ENCODE results near the gene ZNF716. TPM values are rescaled to one million over a fixed set of nuclear protein-coding genes. Genes with fewer than 3 reads are reported as not detected.

The ZNF716 gene
- total RNA-seq, 1 experiment from 2014 or later, result not detected

GRCh38 chr7:57423768-57424167 lies 26.2 kb upstream of the ZNF716 start:
- Histone ChIP-seq H3K9me2 (replicated peaks; ENCODE audit: insufficient read depth, low read length) (no peaks in the 10 kb centered on the region), H2AFZ (ENCODE audit: low read length) (no peak overlapping the region)

GRCh38 chr7:57424515-57425238 lies 25.3 kb upstream of the ZNF716 start:
- Histone ChIP-seq H3K9me3 (ENCODE audit: low read length) (peaks cover 12% of the 10 kb centered on the region), H3K4me1 (ENCODE audit: low read length) (no peaks in the 10 kb centered on the region), H4K20me1 (ENCODE audit: insufficient read depth, low read depth, low read length) (no peaks in the 10 kb centered on the region), H3K36me3 (ENCODE audit: insufficient read depth, low read length) (no peaks in the 10 kb centered on the region), H2AFZ (ENCODE audit: low read length) (no peak overlapping the region), H3K27me3 (ENCODE audit: low read length) (no peaks in the 10 kb centered on the region), H3K9ac (ENCODE audit: low read length) (no peak overlapping the region), H3K4me3 (ENCODE audit: low read length) (no peak overlapping the region), H3K4me2 (ENCODE audit: low read depth, low read length, poor library complexity, severe bottlenecking) (no peak overlapping the region), H3K27ac (ENCODE audit: low read length) (no peak overlapping the region), H3K9me2 (replicated peaks; ENCODE audit: insufficient read depth, low read length) (no peaks in the 10 kb centered on the region), H3K79me2 (ENCODE audit: low read length) (no peaks in the 10 kb centered on the region)
- no peak for DNase-seq

More at GRCh38 chr7:57423768-57424167, 26.2 kb upstream of the ZNF716 start:
- Histone ChIP-seq H3K36me3 (ENCODE audit: insufficient read depth, low read length) (no peaks in the 10 kb centered on the region), H3K9me3 (ENCODE audit: low read length) (peaks cover 12% of the 10 kb centered on the region), H3K27ac (ENCODE audit: low read length) (no peak overlapping the region), H3K4me1 (ENCODE audit: low read length) (no peaks in the 10 kb centered on the region), H3K79me2 (ENCODE audit: low read length) (no peaks in the 10 kb centered on the region), H3K4me3 (ENCODE audit: low read length) (no peak overlapping the region), H3K4me2 (ENCODE audit: low read depth, low read length, poor library complexity, severe bottlenecking) (no peak overlapping the region), H4K20me1 (ENCODE audit: insufficient read depth, low read depth, low read length) (no peaks in the 10 kb centered on the region), H3K9ac (ENCODE audit: low read length) (no peak overlapping the region), H3K27me3 (ENCODE audit: low read length) (no peaks in the 10 kb centered on the region)
- DNase-seq, result no peak

GRCh38 chr7:57425239-57425944 lies 24.6 kb upstream of the ZNF716 start:
- no peaks in the 10 kb centered on the region for H3K4me1 ChIP-seq (ENCODE audit: low read length)
- no peak for DNase-seq
- no peaks in the 10 kb centered on the region for H3K9me2 ChIP-seq (replicated peaks; ENCODE audit: insufficient read depth, low read length)

DNA sequence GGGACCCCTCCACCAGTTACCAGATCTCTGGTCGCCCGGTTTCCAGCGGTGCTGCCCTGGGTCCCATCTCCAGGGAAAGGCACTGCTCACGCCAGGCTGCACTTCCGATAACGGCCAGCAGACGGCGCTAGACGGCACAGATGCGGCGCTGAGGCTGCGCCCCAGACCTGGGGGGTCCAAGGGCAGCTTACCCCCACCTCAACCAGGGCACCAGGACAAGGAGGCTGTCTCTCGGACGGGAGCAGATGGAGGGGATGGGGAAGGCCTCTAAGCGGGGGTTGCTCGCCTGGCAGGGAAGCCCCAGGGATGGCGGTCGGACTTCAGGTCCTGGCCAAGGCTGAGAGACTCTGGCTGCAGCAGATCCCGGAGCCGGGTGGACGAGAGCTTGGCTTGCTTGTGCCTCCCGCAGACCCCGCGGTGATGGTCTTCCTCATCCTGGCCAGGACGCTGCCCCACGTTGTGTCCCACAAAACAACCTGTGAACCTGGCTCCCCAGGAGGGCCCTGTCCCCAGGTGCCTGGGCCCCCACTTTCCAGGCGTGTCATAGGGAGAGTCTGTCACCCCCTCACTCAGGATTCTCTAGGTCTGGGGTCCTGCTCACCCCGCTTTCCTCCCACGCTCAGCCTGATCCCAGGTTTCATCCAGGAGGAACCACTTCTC lies 23.9 kb upstream of the ZNF716 start:
- Histone ChIP-seq H4K20me1 (ENCODE audit: insufficient read depth, low read depth, low read length) (no peaks in the 10 kb centered on the region), H3K4me1 (ENCODE audit: low read length) (no peaks in the 10 kb centered on the region), H3K36me3 (ENCODE audit: insufficient read depth, low read length) (no peaks in the 10 kb centered on the region), H3K27ac (ENCODE audit: low read length) (no peak overlapping the region), H3K79me2 (ENCODE audit: low read length) (no peaks in the 10 kb centered on the region), H3K4me3 (ENCODE audit: low read length) (no peak overlapping the region), H3K4me2 (ENCODE audit: low read depth, low read length, poor library complexity, severe bottlenecking) (no peak overlapping the region), H3K9me2 (replicated peaks; ENCODE audit: insufficient read depth, low read length) (no peaks in the 10 kb centered on the region), H3K9ac (ENCODE audit: low read length) (no peak overlapping the region), H3K9me3 (ENCODE audit: low read length) (peaks cover 12% of the 10 kb centered on the region), H3K27me3 (ENCODE audit: low read length) (no peaks in the 10 kb centered on the region), H2AFZ (ENCODE audit: low read length) (no peak overlapping the region)
- DNase-seq, result no peak

More at GRCh38 chr7:57425239-57425944, 24.6 kb upstream of the ZNF716 start:
- no peaks in the 10 kb centered on the region for H3K79me2 ChIP-seq (ENCODE audit: low read length)
- no peak overlapping the region for H3K27ac ChIP-seq (ENCODE audit: low read length)
- no peak overlapping the region for H3K9ac ChIP-seq (ENCODE audit: low read length)
- H4K20me1 ChIP-seq (ENCODE audit: insufficient read depth, low read depth, low read length), result no peaks in the 10 kb centered on the region
- H3K36me3 ChIP-seq (ENCODE audit: insufficient read depth, low read length), result no peaks in the 10 kb centered on the region
- no peaks in the 10 kb centered on the region for H3K27me3 ChIP-seq (ENCODE audit: low read length)
- peaks cover 12% of the 10 kb centered on the region for H3K9me3 ChIP-seq (ENCODE audit: low read length)
- no peak overlapping the region for H2AFZ ChIP-seq (ENCODE audit: low read length)
- no peak overlapping the region for H3K4me3 ChIP-seq (ENCODE audit: low read length)
- no peak overlapping the region for H3K4me2 ChIP-seq (ENCODE audit: low read depth, low read length, poor library complexity, severe bottlenecking)

DNA sequence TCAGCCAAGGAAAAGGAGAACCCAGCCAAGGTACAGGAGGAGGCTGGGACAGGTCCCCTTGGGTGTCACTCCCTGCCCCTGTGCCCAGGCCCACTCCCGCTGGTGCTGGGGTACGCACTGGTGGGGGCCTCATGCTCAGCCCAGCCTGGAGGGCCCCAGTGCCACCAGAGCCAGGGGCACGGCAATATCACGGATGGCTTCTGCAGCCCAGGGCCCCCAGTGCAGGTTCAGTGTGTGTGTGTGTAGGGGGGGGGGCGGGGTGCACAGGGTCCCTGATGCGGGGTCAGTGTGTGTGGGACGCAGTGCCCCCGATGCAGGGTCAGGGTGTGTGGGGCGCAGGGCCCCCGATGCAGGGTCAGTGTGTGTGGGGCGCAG lies 23.4 kb upstream of the ZNF716 start:
- Histone ChIP-seq H4K20me1 (ENCODE audit: insufficient read depth, low read depth, low read length) (no peaks in the 10 kb centered on the region), H3K79me2 (ENCODE audit: low read length) (no peaks in the 10 kb centered on the region), H3K36me3 (ENCODE audit: insufficient read depth, low read length) (no peaks in the 10 kb centered on the region), H3K4me3 (ENCODE audit: low read length) (no peak overlapping the region), H3K4me2 (ENCODE audit: low read depth, low read length, poor library complexity, severe bottlenecking) (no peak overlapping the region), H3K9ac (ENCODE audit: low read length) (no peak overlapping the region), H3K27me3 (ENCODE audit: low read length) (no peaks in the 10 kb centered on the region), H3K4me1 (ENCODE audit: low read length) (no peaks in the 10 kb centered on the region), H3K9me2 (replicated peaks; ENCODE audit: insufficient read depth, low read length) (no peaks in the 10 kb centered on the region), H2AFZ (ENCODE audit: low read length) (no peak overlapping the region), H3K9me3 (ENCODE audit: low read length) (peaks cover 12% of the 10 kb centered on the region), H3K27ac (ENCODE audit: low read length) (no peak overlapping the region)
- no peak for DNase-seq

DNA sequence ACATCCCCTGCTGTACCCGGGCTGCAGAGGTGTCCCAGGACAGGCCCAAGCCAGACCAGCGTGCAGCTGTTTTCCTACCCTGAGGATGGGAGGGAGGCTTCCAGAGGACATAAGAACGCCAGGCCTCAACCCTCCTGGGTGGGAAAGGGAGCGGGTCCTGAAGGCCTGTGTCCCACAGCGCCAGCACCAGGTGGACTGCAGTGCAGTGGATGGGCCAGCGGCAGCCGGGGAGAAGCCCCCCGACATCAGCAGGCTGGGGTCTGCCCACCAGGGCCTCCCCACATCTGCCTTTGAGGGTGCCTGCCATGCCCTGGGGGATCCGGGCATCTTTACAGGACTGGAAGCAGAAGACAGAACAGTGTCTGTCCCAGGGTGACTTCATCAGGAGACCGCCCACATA lies 22.8 kb upstream of the ZNF716 start:
- Histone ChIP-seq H2AFZ (ENCODE audit: low read length) (no peak overlapping the region), H3K4me2 (ENCODE audit: low read depth, low read length, poor library complexity, severe bottlenecking) (no peak overlapping the region), H3K36me3 (ENCODE audit: insufficient read depth, low read length) (no peaks in the 10 kb centered on the region), H3K27ac (ENCODE audit: low read length) (no peak overlapping the region), H3K27me3 (ENCODE audit: low read length) (no peaks in the 10 kb centered on the region), H3K4me3 (ENCODE audit: low read length) (no peak overlapping the region), H3K79me2 (ENCODE audit: low read length) (no peaks in the 10 kb centered on the region), H3K9ac (ENCODE audit: low read length) (no peak overlapping the region), H3K4me1 (ENCODE audit: low read length) (no peaks in the 10 kb centered on the region), H3K9me2 (replicated peaks; ENCODE audit: insufficient read depth, low read length) (no peaks in the 10 kb centered on the region), H3K9me3 (ENCODE audit: low read length) (peaks cover 12% of the 10 kb centered on the region), H4K20me1 (ENCODE audit: insufficient read depth, low read depth, low read length) (no peaks in the 10 kb centered on the region)
- DNase-seq, result no peak

DNA sequence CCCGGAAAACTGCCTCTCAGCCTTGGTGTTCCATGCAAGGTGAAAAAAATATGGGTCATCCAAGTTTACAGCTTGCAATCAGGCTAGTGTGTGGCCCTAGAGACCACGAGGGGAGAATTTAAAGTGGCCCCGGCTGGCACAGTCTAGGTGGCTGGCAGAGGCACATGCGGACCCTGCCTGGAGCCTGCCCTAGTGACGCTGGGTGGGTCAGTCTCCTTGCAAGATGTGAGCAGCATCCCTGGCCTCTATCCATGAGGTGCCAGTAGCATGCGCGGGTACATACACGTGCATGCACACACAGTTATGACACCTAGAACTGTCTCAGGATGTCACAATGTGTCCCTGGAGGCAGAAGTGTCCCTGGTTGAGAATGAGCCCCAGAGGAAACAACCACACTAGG lies 22.4 kb upstream of the ZNF716 start:
- no peaks in the 10 kb centered on the region for H4K20me1 ChIP-seq (ENCODE audit: insufficient read depth, low read depth, low read length)
- DNase-seq, result no peak
- H3K9ac ChIP-seq (ENCODE audit: low read length), result no peak overlapping the region
- H3K9me2 ChIP-seq (replicated peaks; ENCODE audit: insufficient read depth, low read length), result no peaks in the 10 kb centered on the region
- no peak overlapping the region for H3K4me3 ChIP-seq (ENCODE audit: low read length)
- no peaks in the 10 kb centered on the region for H3K27me3 ChIP-seq (ENCODE audit: low read length)
- H3K9me3 ChIP-seq (ENCODE audit: low read length), result peaks cover 15% of the 10 kb centered on the region
- H3K4me2 ChIP-seq (ENCODE audit: low read depth, low read length, poor library complexity, severe bottlenecking), result no peak overlapping the region
- H3K27ac ChIP-seq (ENCODE audit: low read length), result no peak overlapping the region
- H2AFZ ChIP-seq (ENCODE audit: low read length), result no peak overlapping the region
- no peaks in the 10 kb centered on the region for H3K79me2 ChIP-seq (ENCODE audit: low read length)
- no peaks in the 10 kb centered on the region for H3K36me3 ChIP-seq (ENCODE audit: insufficient read depth, low read length)
- no peaks in the 10 kb centered on the region for H3K4me1 ChIP-seq (ENCODE audit: low read length)

DNA sequence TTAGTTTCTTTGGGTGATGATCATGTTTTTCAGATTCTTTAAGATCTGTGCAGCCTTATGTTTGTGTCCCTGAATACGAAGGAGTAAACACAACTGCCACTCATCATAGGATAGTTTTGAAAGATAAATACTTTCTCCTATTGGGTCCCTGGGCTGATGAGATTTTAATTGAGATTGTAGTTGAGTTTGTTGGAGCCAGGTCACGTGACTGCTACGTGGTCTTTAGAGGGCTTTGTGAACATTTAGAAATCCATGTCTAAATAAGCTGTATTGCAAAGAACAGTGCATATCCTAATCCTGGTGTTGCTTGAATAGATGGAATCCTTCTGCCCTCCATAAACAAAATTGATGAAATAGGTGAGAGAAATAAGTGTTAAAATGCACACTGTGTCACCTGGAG lies 17.4 kb upstream of the ZNF716 start:
- Histone ChIP-seq H3K79me2 (ENCODE audit: low read length) (no peaks in the 10 kb centered on the region), H3K9me3 (ENCODE audit: low read length) (peaks cover 14% of the 10 kb centered on the region), H3K4me3 (ENCODE audit: low read length) (no peak overlapping the region), H3K9ac (ENCODE audit: low read length) (no peak overlapping the region), H3K36me3 (ENCODE audit: insufficient read depth, low read length) (no peaks in the 10 kb centered on the region), H3K9me2 (replicated peaks; ENCODE audit: insufficient read depth, low read length) (no peaks in the 10 kb centered on the region), H3K4me1 (ENCODE audit: low read length) (no peaks in the 10 kb centered on the region), H4K20me1 (ENCODE audit: insufficient read depth, low read depth, low read length) (no peaks in the 10 kb centered on the region), H3K27me3 (ENCODE audit: low read length) (no peaks in the 10 kb centered on the region), H3K4me2 (ENCODE audit: low read depth, low read length, poor library complexity, severe bottlenecking) (no peak overlapping the region), H2AFZ (ENCODE audit: low read length) (no peak overlapping the region), H3K27ac (ENCODE audit: low read length) (no peak overlapping the region)
- no peak for DNase-seq

Measured in Karpas-422 (cell line).